ENCODE data around the gene KLHL14. TPM values are rescaled to one million over a fixed set of nuclear protein-coding genes. Genes with fewer than 3 reads are reported as not detected.

KLHL14 gene
- total RNA-seq, 1 experiment from 2014 or later, result not detected

GRCh38 chr18:32623563-32623962 is 149.3 kb downstream of the KLHL14 start:
- POLR2A ChIA-PET, result no interaction called here
- BruUV-seq (replicated peaks), result no TSS peak

More at GRCh38 chr18:32623563-32623962, 149.3 kb downstream of the KLHL14 start:
- ChIA-PET CTCF (no interaction called here), RAD21 (ENCODE audit: low non-redundant PET in 1 of 2, low total read pairs in 2 of 2, uncharacterized antibody in 2 of 2, unreplicated experiment in 2 of 2) (no interaction called here)
- no peak for DNase-seq (ENCODE audit: low read depth, low spot score)
- Histone ChIP-seq H3K79me2 (ENCODE audit: insufficient read depth, low read length) (no peaks in the 10 kb centered on the region), H3K4me3 (replicated peaks in 1 of 2; ENCODE audit: low read depth in 1 of 2, low read length in 2 of 2) (no peak overlapping the region), H2AFZ (ENCODE audit: low read depth, low read length, poor library complexity, severe bottlenecking) (no peak overlapping the region), H3K36me3 (ENCODE audit: control insufficient read depth in 1 of 2, insufficient read depth in 2 of 2, low read length in 2 of 2) (no peaks in the 10 kb centered on the region), H3K4me1 (ENCODE audit: control insufficient read depth in 1 of 2, insufficient read depth in 2 of 2, low read length in 2 of 2) (no peaks in the 10 kb centered on the region), H4K20me1 (ENCODE audit: insufficient read depth) (no peaks in the 10 kb centered on the region), H3K9me3 (ENCODE audit: control insufficient read depth in 1 of 2, insufficient read depth in 1 of 2, low read depth in 1 of 2, low read length in 2 of 2) (no peaks in the 10 kb centered on the region), H3K9ac (ENCODE audit: low read length) (no peak overlapping the region), H3K9me2 (ENCODE audit: insufficient read depth) (no peaks in the 10 kb centered on the region), H3K27me3 (ENCODE audit: insufficient read depth, low read length) (peaks cover 24% of the 10 kb centered on the region), H3K4me2 (ENCODE audit: low read length) (no peak overlapping the region), H3K27ac (ENCODE audit: low read depth, low read length) (no peak overlapping the region)
- intact Hi-C loops (cut with micrococcal nuclease), result no loop called here
- TF ChIP-seq SIN3A (IDR thresholded peaks at IDR 0.05; ENCODE audit: low read depth), result no peak
- no peak for TF ChIP-seq CBX3 (IDR thresholded peaks at IDR 0.05; ENCODE audit: low read depth)
- no peak for TF ChIP-seq ATF3 (IDR thresholded peaks at IDR 0.05)
- no peak for TF ChIP-seq EZH2 (IDR thresholded peaks at IDR 0.05)
- no peak for TF ChIP-seq POLR2A (IDR thresholded peaks at IDR 0.05; ENCODE audit: borderline replicate concordance, extremely low read depth, insufficient read depth, insufficient read length)
- no peak for TF ChIP-seq ELF1 (IDR thresholded peaks at IDR 0.05; ENCODE audit: borderline replicate concordance, low read depth)
- TF ChIP-seq REST (IDR thresholded peaks at IDR 0.05; ENCODE audit: low read depth), result no peak
- no peak for TF ChIP-seq SP1 (IDR thresholded peaks at IDR 0.05; ENCODE audit: low read depth)
- no peak for TF ChIP-seq ZBTB33 (IDR thresholded peaks at IDR 0.05; ENCODE audit: extremely low read depth, insufficient replicate concordance, low read length)
- no peak for TF ChIP-seq FOSL1 (IDR thresholded peaks at IDR 0.05; ENCODE audit: low read depth)
- TF ChIP-seq TCF7L2 (IDR thresholded peaks at IDR 0.05; ENCODE audit: borderline replicate concordance, extremely low read depth, insufficient read depth, insufficient read length), result no peak
- TF ChIP-seq CEBPB (IDR thresholded peaks at IDR 0.05; ENCODE audit: low read depth), result no peak
- no peak for TF ChIP-seq JUND (IDR thresholded peaks at IDR 0.05)
- no peak for TF ChIP-seq CTCF (IDR thresholded peaks at IDR 0.05 in 2 of 3, conservative IDR thresholded peaks at IDR 0.05 in 1 of 3; ENCODE audit: borderline replicate concordance in 1 of 3, insufficient read depth in 1 of 3, low read depth in 2 of 3, low read length in 2 of 3)
- no peak for TF ChIP-seq MAX (IDR thresholded peaks at IDR 0.05)
- TF ChIP-seq EGR1 (IDR thresholded peaks at IDR 0.05; ENCODE audit: low read depth), result no peak
- TF ChIP-seq YY1 (IDR thresholded peaks at IDR 0.05; ENCODE audit: extremely low read depth, insufficient replicate concordance, low read depth, low read length), result no peak
- no peak for TF ChIP-seq SRF (IDR thresholded peaks at IDR 0.05; ENCODE audit: low read depth)
- no peak for ATAC-seq
